NCI-H1092 (cell line): ENCODE data around the gene MAK.
"Not testable (repeated sequence)": the region's sequence is repeated elsewhere in the genome, so short reads cannot be mapped to it uniquely, and the experiment has no call there.

Experiments
- DNase-seq: peaks from one replicate; lab custom pipeline; 2025; lab: John Stamatoyannopoulos, UW

MAK gene

DNA sequence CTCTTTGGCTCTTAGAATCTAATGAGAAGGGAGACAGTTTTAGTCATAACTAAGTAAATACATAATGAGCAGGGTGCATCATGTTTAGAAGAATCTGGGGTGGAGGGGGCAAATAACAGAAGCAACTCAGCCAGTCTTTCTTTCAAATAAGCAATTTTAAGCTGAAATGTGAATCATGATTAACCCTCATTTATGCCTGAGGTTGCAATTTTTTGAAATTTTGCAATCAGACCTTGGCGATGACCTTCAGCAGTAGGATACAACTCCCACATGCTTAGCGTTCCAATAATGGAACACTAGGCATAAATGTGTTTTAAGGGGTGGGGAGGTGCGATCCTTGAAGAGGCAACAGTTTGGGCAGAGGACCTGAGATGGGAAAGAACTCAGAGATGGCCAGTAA, 60.1 kb downstream of the MAK start:
- no peak for DNase-seq

GRCh38 chr6:10771371-10771894, 66.9 kb downstream of the MAK start:
- no peak for DNase-seq

GRCh38 chr6:10769419-10769818, 68.9 kb downstream of the MAK start:
- no peak for DNase-seq

DNA sequence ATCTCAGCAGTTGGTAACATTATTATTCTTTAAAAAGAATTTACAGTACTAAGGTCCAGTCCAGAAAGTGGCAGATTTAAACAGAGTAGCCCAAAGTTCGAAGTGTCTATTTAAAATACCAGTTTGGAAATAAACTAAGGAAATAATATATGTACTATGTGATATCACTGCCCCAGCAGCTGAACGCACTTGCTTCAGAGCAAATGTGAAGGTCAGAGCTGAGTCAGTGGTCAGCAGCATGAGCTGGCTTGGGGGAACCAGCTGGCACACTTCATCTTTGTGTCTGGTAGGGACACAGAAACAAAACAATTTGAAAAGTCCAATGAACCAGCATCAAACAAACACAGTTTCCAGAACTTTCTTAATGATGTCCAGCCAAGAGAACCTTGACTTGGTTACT, 75.3 kb downstream of the MAK start:
- no peak for DNase-seq

DNA sequence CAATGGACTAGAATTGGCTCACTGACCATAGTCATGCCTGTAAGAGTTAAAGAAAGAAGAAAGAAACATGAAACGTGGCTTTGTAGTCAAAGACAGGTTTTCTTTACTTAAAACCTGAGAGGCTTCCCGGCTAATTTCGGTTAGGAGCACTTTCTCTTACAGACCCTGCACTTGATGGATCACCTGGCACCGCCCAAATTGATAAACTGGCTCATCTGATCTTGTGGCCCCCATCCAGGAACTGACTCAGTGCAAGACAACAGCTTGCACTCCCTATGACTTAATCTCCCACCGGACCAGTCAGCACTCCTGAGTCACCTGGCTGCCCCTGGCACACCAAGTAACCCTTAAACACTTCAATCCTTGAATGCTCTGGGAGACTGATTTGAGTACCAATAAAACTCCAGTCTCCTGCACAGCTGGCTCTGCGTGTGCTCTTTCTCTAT, 78.4 kb downstream of the MAK start:
- no peak for DNase-seq

DNA sequence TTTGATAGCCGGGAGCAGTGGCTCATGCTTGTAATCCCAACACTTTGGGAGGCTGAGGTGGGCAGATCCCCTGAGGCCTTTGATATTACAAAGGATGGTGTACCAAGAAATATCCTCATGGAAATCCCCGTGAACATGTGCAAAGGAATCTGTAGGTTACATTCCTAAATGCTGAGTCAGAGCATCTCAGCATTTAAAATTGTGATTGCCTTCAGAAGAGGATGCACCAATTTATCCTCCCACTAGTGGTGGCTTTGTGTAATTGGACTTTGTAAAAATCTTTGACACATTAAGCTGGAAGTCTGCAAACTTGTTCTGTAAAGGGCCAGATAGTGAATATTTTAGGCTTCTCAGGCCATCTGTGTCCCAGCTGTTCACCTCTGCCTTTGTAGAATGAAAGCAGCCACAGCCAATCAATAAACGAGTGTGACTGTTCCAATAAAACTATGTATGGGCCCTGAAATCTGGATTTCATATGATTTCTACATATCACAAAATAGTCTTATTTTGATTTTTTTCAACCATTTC, 79.0 kb downstream of the MAK start:
- DNase-seq: no peak

DNA sequence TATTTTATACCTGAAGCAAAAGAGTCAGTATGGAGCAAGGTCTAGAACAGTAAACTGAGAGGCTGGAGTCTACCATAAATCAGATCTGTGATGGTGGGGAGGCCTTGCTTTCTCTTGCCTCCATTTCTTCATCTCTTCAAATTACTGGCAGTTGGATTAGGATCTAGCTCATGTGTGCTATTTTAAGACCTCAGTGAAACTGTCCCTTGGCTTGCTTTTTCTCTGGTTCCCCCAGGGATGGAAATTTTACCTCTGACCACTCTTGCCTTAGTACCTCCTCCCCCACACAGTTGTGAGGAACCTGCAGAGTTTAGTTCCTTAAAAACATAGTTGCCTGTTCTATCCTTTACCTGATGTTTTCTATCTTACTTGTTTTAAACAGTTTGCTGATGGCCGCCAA, 82.3 kb downstream of the MAK start:
- no peak for DNase-seq

GRCh38 chr6:10751757-10752156, 86.6 kb downstream of the MAK start:
- not testable (repeated sequence) for DNase-seq

GRCh38 chr6:10750568-10750967, 87.8 kb downstream of the MAK start:
- not testable (repeated sequence) for DNase-seq

- no peak for DNase-seq
Observed at GRCh38 chr6:10749734-10750133, 88.6 kb downstream of the MAK start.

DNA sequence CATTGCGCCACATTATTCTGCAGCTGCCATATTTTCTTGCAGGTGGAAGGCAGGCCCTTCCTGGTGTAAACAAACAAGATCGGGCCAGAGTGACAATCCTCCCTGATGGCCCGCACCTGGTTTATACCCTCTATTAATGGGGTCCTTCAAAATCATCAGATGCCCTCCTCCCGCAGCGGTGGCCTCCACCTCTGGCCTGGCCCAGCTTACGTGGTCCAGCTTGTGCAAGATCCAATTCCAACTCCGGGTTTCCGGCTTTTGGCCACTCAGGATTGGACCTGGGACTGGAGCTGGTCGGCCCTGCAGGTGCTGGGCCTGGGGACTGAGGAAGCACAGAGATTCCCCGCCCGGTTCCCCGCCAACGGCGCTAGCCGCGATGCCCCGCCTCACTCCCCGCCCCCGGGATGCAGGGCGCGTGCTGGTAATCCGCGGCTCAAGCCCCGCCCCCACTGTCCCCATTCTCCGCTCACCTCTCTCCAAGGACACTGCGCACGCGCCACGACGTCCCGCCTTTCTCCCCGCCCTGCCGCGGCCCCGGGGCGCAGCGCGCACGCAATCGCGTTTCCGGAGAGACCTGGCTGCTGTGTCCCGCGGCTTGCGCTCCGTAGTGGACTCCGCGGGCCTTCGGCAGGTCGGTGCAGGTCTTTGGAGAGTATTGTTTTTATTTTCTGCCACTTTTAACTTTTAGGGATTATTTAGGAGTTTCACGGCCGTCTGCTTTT, 90.9 kb downstream of the MAK start, which contains the start of gene TMEM14B:
TSS of gene TMEM14B (plus strand) at position 555 of the 722 bp plus-strand sequence. CDS start 1,441 bp downstream, outside the sequence.
- DNase-seq: peak; percentile 91

DNA sequence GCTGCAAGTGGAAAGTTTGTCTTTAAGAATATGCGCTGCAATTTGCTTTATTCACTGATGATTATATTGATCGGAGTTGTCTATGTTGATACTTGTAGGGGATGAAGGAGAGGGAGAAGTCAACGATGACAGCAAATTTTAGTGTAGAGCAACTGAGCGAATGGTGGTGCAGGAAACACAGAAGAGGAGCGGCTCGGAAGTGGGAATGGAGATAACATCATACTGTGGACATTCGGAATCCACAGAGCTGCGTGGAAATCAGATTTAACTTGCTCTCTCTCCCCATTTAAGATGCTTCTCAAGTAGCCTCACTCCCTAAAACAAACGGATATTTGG, 91.5 kb downstream of the MAK start:
- no peak for DNase-seq

GRCh38 chr6:10745116-10745515, 93.2 kb downstream of the MAK start:
- DNase-seq: no peak

- DNase-seq: no peak
Observed at GRCh38 chr6:10743515-10743914, 94.8 kb downstream of the MAK start.

DNA sequence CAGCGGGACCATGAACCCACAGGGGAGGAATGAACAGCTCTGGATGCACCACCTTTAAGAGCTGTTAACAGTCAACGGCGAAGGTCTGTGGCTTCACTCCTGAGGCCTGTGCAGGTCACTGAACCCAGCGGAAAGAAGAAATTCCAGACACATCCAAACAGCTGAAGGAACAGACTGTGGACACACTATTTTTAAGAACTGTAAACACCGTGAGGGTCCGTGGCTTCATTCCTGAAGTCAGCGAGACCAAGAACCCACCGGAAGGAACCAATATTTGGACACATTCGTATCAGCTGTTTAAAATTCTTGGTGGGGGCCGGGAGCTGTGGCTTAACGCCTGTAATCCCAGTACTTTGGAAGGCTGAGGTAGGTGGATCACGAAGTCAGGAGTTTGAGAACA, 96.1 kb downstream of the MAK start:
- DNase-seq: no peak

GRCh38 chr6:10741643-10742042, 96.7 kb downstream of the MAK start:
- not testable (repeated sequence) for DNase-seq

- DNase-seq: no peak
Observed at GRCh38 chr6:10740061-10740460, 98.3 kb downstream of the MAK start.

DNA sequence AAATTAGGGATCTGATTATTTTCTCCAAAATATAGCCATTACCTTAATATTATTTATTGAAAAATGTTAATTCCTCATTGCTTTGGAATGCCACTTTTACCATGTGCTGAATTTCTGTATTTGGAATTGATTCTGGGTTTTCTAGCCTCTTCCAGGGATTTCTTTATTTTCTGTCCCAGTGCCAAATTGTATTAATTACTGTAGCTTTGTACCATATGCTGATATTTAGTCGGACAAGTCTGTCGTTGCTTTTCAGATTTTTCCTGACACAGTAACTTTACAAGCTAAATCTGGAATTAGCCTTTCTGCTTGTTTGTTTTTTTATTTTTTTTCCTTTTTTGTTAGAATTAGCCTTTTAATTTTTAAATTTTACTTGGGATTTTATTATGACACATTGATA, 101.6 kb downstream of the MAK start:
- DNase-seq: no peak

DNA sequence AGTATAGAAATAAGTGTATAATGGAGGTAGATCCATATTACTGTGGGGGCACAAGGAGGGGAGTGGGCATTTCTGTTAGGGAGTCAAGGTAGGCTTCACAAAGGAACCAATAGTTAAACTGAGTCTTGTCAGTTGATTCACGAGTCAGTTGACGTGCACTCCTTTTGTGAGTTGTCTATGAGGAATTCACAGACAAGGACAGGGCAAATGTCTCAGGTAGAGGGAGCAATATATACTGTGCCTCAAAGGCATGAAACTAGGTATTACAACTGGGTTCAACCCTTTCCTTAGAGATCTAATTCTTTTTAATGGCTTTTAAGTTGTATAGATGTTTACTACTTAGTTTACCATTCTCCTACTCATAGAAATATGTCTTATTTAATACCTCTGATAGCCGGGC, 104.5 kb downstream of the MAK start:
- DNase-seq: no peak

DNA sequence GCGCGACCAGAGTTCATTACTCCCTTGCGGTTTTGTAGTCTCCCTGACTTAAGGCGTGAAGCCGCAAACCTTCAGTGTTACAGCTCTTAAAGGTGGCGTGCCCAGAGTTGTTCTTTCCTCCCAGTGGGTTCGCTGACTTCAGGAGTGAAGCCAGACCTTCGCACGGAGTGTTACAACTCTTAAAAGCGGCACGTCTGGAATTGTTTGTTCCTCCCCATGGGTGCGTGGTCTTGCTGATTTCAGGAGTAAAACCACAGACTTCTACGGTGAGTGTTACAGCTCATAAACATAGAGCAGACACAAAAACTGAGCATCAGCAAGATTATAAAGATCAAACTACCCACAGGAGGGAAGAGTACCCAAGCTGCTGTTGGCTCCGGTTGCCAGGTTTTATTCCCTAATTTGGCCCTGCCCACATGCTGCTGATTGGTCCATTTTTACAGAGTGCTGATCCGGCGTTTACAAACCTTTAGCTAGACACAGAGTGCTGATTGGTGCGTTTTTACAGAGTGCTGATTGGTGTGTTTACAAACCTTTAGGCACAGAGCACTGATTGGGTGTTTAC, 105.1 kb downstream of the MAK start:
- no peak for DNase-seq

DNA sequence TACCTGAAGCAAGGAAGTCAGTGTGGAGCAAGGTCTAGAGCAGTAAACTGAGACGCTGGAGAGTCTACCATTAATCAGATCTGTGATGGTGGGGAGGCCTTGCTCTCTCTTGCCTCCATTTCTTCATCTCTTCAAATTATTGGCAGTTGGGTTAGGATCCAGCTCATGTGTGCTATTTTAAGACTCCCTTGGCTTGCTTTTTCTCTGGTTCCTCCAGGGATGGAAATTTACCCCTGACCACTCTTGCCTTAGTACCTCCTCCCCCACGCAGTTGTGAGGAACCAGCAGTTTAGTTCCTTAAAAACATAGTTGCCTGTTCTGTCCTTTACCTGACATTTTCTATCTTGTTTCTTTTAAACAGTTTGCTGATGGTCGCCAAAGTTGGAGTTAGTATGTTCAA, 108.1 kb downstream of the MAK start:
- DNase-seq: no peak

DNA sequence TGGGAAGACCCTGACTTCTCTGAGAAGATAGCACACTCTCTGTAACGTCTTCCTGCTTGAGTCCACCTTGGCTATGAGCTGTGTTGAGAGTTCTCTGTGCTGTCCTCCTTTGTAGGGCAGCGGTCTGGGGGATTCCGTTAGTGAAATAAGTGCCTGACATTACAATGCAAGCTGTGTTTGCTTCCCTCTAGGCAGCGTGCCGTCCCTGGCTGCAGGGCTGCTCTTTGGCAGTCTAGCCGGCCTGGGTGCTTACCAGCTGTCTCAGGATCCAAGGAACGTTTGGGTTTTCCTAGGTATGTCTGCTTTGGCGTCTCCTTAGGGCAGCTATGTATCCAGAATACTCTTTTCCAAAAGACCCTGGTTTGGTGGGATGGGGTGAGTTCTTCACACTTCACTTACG, 112.6 kb downstream of the MAK start:
- no peak for DNase-seq

GRCh38 chr6:10725044-10725443, 113.3 kb downstream of the MAK start:
- no peak for DNase-seq

GRCh38 chr6:10723567-10723881, 114.8 kb downstream of the MAK start:
- no peak for DNase-seq
